MM.1S (cell line): Measurements from ENCODE around the gene PDZK1.

Source experiments
- EZH2 ChIP-seq: fragments of 300-600 bp; sonication (generic); optimal IDR thresholded peaks from 2 replicates; pipeline ENCODE3; 2017; ENCODE audit warnings: low read depth, mild to moderate bottlenecking, antibody characterized with exemption, low read length, mixed read lengths
- EZH2phosphoT487 ChIP-seq: fragments of 300-600 bp; sonication (generic); IDR thresholded peaks from 2 replicates; pipeline ENCODE4 v1.6.1; 2018; ENCODE audit warnings: antibody characterized with exemption, low read length
- TF ChIP-seq, protein P1 (sequence below): fragments of 300-600 bp; sonication (generic); IDR thresholded peaks from 2 replicates; pipeline ENCODE4 v1.5.1; 2016; ENCODE audit warnings: antibody characterized with exemption, low read length, mixed read lengths

DNA sequence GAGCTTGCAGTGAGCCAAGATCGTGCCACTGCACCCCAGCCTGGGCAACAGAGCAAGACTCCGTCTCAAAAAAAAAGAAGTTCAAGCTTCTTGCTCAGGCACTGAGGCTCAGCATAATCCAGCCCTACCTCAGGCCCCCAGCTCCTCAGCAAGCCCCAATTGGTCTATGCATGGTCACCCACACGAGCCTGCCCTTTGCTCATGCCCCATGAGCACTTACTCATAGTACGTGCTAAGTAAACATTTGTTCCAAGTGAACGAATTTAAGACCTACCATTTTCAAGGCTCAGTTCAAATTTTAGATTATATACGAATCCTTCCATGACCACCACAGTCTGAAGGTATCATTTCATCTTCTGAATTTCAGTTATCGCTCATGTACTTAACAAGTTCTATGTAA lies 4.3 kb downstream of the PDZK1 start:
- TF ChIP-seq EZH2phosphoT487 (no peak), EZH2 (no peak)
- TF ChIP-seq, protein P1, sequence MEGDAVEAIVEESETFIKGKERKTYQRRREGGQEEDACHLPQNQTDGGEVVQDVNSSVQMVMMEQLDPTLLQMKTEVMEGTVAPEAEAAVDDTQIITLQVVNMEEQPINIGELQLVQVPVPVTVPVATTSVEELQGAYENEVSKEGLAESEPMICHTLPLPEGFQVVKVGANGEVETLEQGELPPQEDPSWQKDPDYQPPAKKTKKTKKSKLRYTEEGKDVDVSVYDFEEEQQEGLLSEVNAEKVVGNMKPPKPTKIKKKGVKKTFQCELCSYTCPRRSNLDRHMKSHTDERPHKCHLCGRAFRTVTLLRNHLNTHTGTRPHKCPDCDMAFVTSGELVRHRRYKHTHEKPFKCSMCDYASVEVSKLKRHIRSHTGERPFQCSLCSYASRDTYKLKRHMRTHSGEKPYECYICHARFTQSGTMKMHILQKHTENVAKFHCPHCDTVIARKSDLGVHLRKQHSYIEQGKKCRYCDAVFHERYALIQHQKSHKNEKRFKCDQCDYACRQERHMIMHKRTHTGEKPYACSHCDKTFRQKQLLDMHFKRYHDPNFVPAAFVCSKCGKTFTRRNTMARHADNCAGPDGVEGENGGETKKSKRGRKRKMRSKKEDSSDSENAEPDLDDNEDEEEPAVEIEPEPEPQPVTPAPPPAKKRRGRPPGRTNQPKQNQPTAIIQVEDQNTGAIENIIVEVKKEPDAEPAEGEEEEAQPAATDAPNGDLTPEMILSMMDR, result no peak
